IPS-20b (cell line): ENCODE measurements around the gene EDNRB.
"Not testable (repeated sequence)": the region's sequence is repeated elsewhere in the genome, so short reads cannot be mapped to it uniquely, and the experiment has no call there.

ENCODE experiments used
- H3K27ac ChIP-seq: one replicate; pipeline ENCODE4 v1.5.1; 2013; ENCODE audit warnings: low read length
- H3K27me3 ChIP-seq: 2 replicates; pipeline ENCODE4 v1.6.1; 2013; ENCODE audit warnings: mild to moderate bottlenecking, low read length, inconsistent platforms; ENCODE audit not compliant: insufficient read depth
- H3K36me3 ChIP-seq: 2 replicates; pipeline ENCODE4 v1.6.1; 2013; ENCODE audit warnings: low read depth, mild to moderate bottlenecking, inconsistent platforms, low read length, moderate library complexity; ENCODE audit not compliant: insufficient read depth
- H3K4me1 ChIP-seq: 2 replicates; pipeline ENCODE4 v1.6.1; 2013; ENCODE audit warnings: mild to moderate bottlenecking, control low read depth, inconsistent platforms, low read length, moderate library complexity; ENCODE audit not compliant: insufficient read depth
- H3K4me3 ChIP-seq: 2 replicates; pipeline ENCODE4 v1.5.1; 2013; ENCODE audit warnings: mild to moderate bottlenecking, low read length, inconsistent platforms
- H3K9ac ChIP-seq: 2 replicates; pipeline ENCODE4 v1.6.1; 2013; ENCODE audit warnings: low read depth, mild to moderate bottlenecking, inconsistent platforms, low read length, moderate library complexity
- H3K9me3 ChIP-seq: 2 replicates; pipeline ENCODE4 v1.6.1; 2013; ENCODE audit warnings: mild to moderate bottlenecking, low read depth, low read length, inconsistent platforms; ENCODE audit not compliant: insufficient read depth

EDNRB gene

DNA sequence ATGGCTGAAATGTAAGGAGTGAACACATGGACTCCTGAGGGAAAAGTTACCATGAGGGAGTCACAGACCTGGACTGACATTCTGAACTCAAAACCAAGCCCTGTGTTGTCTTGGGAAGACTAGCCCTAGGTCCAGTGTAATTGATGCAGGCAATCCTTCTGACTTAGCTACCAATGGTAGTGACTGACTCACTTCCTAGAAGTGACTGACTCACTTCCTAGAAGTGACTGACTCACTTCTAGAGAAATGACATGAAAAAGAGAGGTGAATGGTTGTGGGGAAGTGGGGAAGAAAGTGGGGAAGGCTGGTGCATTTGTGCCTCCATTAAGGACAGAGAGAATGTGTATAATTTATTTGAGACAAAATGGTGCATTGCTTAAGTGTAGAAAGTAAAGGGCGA lies 49.9 kb downstream of the EDNRB start:
- Histone ChIP-seq H3K4me1 (no peaks in the 10 kb centered on the region), H3K4me3 (no peak overlapping the region), H3K36me3 (no peaks in the 10 kb centered on the region), H3K9ac (no peak overlapping the region), H3K9me3 (no peaks in the 10 kb centered on the region; the same call in 1 of the 2 replicates), H3K27ac (no peak overlapping the region), H3K27me3 (no peaks in the 10 kb centered on the region)

- H3K9me3 ChIP-seq, result no peaks in the 10 kb centered on the region; the same call in 1 of the 2 replicates
- no peak overlapping the region for H3K27ac ChIP-seq
- H3K4me1 ChIP-seq, result no peaks in the 10 kb centered on the region
- no peaks in the 10 kb centered on the region for H3K36me3 ChIP-seq
- no peaks in the 10 kb centered on the region for H3K27me3 ChIP-seq
- no peak overlapping the region for H3K9ac ChIP-seq
- no peak overlapping the region for H3K4me3 ChIP-seq
Observed at GRCh38 chr13:77866971-77867370, 51.7 kb downstream of the EDNRB start.

DNA sequence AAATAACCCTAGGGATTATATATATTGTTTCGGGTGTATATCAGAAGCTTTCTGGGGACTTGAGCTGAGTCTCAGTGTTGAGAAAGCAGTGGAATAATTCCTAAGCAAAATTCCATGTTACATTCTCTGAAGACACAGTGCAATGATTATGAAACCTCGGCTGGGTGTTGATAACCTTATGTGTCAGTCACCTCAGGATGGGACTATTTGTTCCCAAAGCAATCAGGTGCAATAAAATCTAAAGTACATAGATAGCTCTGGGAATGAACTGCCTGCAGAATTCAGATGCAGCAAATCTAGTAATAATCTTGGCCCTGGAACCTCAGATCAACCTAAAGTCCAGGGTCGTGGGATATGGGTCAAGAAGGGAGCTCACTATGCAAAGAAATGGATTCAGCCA lies 53.0 kb downstream of the EDNRB start:
- Histone ChIP-seq H3K9me3 (no peaks in the 10 kb centered on the region; the same call in 1 of the 2 replicates), H3K4me3 (no peak overlapping the region), H3K27me3 (no peaks in the 10 kb centered on the region), H3K4me1 (peaks cover 3% of the 10 kb centered on the region; the same call in 1 of the 2 replicates), H3K36me3 (no peaks in the 10 kb centered on the region), H3K9ac (no peak overlapping the region), H3K27ac (no peak overlapping the region)

- H3K36me3 ChIP-seq, result no peaks in the 10 kb centered on the region
- H3K27ac ChIP-seq, result no peak overlapping the region
- H3K9me3 ChIP-seq, result no peaks in the 10 kb centered on the region
- peaks cover 4% of the 10 kb centered on the region; the same call in 1 of the 2 replicates for H3K4me1 ChIP-seq
- no peaks in the 10 kb centered on the region for H3K27me3 ChIP-seq
- no peak overlapping the region for H3K4me3 ChIP-seq
- no peak overlapping the region for H3K9ac ChIP-seq
Observed at GRCh38 chr13:77863144-77863543, 55.5 kb downstream of the EDNRB start.

GRCh38 chr13:77861741-77862140 lies 56.9 kb downstream of the EDNRB start:
- Histone ChIP-seq H3K27ac (no peak overlapping the region), H3K9me3 (no peaks in the 10 kb centered on the region), H3K4me1 (peaks cover 14% of the 10 kb centered on the region), H3K27me3 (no peaks in the 10 kb centered on the region), H3K9ac (no peak overlapping the region), H3K4me3 (no peak overlapping the region), H3K36me3 (no peaks in the 10 kb centered on the region)

DNA sequence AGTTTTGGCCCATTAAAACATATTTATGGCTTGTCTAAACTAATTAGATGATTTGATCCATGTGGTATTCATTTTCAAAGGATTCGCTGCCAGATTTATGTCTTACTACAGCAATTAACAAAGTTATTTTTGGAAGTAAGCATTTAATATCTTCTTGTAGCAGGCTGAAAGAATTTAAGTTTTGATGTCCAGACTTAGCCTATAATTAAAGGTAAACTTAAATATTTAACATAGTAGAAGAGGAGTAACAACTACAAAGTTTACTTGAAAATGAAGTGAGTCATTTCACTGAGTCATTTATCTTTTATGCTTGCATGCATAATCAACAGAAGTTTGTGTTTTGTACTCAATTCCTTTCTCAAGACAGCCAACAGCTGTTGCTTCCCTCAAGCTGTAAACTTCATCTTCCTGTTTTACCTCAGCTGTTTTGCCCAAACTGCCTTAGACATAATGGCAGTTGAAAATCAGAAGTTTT lies 58.1 kb downstream of the EDNRB start:
- H3K9me3 ChIP-seq, result no peaks in the 10 kb centered on the region
- H3K4me3 ChIP-seq, result no peak overlapping the region
- H3K27ac ChIP-seq, result no peak overlapping the region
- H3K36me3 ChIP-seq, result no peaks in the 10 kb centered on the region
- H3K27me3 ChIP-seq, result no peaks in the 10 kb centered on the region
- H3K9ac ChIP-seq, result no peak overlapping the region
- peaks cover 14% of the 10 kb centered on the region for H3K4me1 ChIP-seq

GRCh38 chr13:77859450-77859849 lies 59.2 kb downstream of the EDNRB start:
- no peaks in the 10 kb centered on the region for H3K9me3 ChIP-seq
- H3K9ac ChIP-seq, result no peak overlapping the region
- peaks cover 24% of the 10 kb centered on the region for H3K4me1 ChIP-seq
- no peak overlapping the region for H3K4me3 ChIP-seq
- no peak overlapping the region for H3K27ac ChIP-seq
- no peaks in the 10 kb centered on the region for H3K36me3 ChIP-seq
- H3K27me3 ChIP-seq, result no peaks in the 10 kb centered on the region

GRCh38 chr13:77857531-77858209 lies 61.0 kb downstream of the EDNRB start:
- H3K4me1 ChIP-seq, result peaks cover 36% of the 10 kb centered on the region
- no peak overlapping the region; the same call in 1 of the 2 replicates for H3K9ac ChIP-seq
- H3K27ac ChIP-seq, result peak overlapping the region; percentile 41

GRCh38 chr13:77853703-77854102 lies 64.9 kb downstream of the EDNRB start:
- H3K27ac ChIP-seq, result no peak overlapping the region
- no peaks in the 10 kb centered on the region for H3K27me3 ChIP-seq
- no peak overlapping the region for H3K4me3 ChIP-seq
- H3K9me3 ChIP-seq, result peaks cover 23% of the 10 kb centered on the region
- H3K36me3 ChIP-seq, result 0 out of 2 replicates have a peak, but pooled peaks cover 6% of the 10 kb centered on the region
- H3K9ac ChIP-seq, result peak overlapping the region; percentile 63; the same call in 1 of the 2 replicates
- peaks cover 35% of the 10 kb centered on the region for H3K4me1 ChIP-seq

More at GRCh38 chr13:77857531-77858209, 61.0 kb downstream of the EDNRB start:
- Histone ChIP-seq H3K4me3 (no peak overlapping the region), H3K27me3 (no peaks in the 10 kb centered on the region), H3K36me3 (no peaks in the 10 kb centered on the region), H3K9me3 (no peaks in the 10 kb centered on the region)

- H3K9me3 ChIP-seq, result peaks cover 29% of the 10 kb centered on the region
- not testable (repeated sequence) for H3K27me3 ChIP-seq, H3K9ac ChIP-seq, H3K27ac ChIP-seq, H3K36me3 ChIP-seq, H3K4me3 ChIP-seq, H3K4me1 ChIP-seq
Observed at GRCh38 chr13:77848050-77848449, 70.6 kb downstream of the EDNRB start.

- no peak overlapping the region for H3K9ac ChIP-seq
- no peak overlapping the region for H3K4me3 ChIP-seq
- H3K27me3 ChIP-seq, result no peaks in the 10 kb centered on the region
- H3K4me1 ChIP-seq, result peaks cover 4% of the 10 kb centered on the region; the same call in 1 of the 2 replicates
- 0 out of 2 replicates have a peak, but pooled peaks cover under 1% of the 10 kb centered on the region for H3K36me3 ChIP-seq
- no peak overlapping the region for H3K27ac ChIP-seq
- H3K9me3 ChIP-seq, result peaks cover 24% of the 10 kb centered on the region
Observed at GRCh38 chr13:77846173-77846572, 72.5 kb downstream of the EDNRB start.
